NCI-H146 (cell line): ENCODE data around the gene TMEM72.
"Not testable (repeated sequence)": the region's sequence is repeated elsewhere in the genome, so short reads cannot be mapped to it uniquely, and the experiment has no call there.

Experiments used
- DNase-seq: peaks from one replicate; lab custom pipeline; 2025; lab: John Stamatoyannopoulos, UW

The TMEM72 gene

DNA sequence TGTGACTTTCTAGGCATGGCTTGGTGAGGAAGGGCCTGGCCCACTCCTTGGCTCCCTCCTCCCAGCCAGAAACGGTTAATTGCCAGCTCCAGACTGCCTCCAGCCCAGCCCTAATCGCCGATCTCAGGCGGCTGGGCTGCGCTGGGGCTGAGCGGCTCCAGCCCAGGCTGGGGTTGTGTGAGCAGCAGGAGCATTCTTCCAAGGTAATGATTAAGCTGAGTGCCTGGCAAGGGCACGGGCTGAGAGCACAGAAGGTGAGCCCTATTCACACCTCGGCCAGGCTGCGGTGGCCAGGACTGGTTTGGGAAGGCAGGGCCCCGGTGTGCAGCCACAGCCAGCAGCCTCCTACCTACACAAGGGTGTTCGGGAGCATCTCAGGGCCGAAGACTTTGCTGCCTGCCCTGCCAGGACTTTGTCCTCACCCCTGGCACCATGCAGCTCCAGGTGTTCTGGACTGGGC is at the start of gene TMEM72:
TSS of gene TMEM72 (plus strand) at position 257 of the 460 bp plus-strand sequence. CDS start at position 433, 176 bp downstream.
- DNase-seq: no peak

DNA sequence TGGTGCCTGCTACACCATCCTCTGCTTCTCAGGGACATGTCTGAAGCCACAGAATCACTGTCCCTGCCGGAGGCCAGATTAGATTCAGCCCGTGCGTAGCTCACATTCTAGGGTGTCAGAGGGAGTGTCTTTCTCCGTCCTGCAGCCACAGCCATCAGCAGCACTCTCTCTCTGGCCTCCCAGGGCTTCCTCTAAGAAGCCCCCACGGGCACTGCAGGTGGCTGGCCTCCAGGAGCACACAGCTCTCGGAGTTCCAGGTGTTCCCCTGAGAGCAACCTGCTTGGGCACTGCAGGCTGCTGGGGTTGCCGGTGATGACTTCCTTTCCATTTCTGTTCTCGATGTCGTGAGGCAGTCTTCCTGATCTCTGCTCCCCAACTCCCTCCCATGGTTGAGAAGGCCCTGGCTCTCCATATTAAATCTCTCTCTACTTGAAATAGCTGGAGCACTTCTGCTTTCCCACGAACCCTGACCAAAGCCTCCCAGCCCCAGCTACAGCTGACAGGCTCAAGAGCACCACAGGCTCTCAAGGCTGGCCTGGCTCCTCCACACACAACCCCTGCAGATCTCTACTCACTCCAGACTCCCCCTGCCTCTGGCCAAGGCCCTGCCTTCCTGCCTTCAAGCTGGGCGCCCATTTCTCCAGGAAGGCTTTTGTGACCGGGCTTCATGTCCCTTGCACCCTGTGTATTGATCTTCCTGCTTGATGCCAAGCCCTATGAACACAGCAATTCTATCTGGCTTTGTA is 49.0 kb upstream of the TMEM72 start:
- no peak for DNase-seq

DNA sequence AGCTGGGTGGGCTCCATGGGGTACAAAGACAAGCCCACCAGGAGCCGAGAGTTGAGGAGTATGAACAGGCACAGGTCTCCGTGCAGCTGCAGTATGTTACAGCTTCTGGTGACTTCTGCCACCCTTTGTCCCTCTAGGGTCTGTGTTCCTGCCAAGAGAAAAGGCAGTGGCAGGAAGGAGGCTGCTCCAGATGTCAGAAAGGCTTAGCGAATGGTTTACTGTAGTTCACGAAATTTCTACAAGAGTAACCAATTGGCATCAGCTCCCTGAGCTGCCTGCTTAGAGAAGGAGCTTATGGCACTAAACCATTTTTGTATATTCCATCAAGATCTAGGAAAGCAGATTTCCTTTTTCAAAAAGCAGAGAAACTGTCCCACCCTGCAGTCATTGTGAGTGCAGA is 48.2 kb upstream of the TMEM72 start:
- DNase-seq: no peak

DNA sequence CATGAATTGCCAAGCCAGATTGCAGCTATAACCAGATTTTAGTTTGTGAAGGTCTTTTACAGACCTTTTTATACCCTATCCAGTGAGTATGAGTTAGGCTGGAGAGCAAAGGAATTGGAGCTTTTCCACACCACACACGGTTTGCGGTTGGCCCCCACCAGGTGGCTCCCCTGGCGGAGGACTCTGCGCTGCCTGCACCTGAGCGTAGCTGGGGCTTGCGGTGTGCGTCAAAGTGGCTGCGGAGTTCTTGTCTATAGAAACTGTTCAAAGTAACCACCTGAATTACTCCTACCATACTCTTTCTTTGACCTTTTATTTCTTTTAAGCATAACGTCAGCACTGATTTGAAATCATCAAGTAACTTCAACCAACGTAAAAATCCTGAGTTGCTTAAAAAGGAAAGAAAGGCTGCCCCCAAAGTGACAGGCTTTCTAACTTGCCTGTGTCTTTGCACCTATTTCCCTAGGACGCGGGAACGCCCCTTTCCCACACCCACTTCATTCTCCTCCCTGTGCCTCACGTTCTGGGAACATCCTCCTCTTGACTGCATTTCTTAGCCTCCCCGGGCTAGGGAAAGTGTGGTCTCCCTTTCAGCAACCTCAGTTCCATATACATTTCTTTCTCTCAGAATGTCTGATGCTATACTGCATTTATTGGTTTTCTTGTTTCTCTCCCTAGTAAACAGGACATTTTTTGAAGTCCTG is 47.6 kb upstream of the TMEM72 start:
- no peak for DNase-seq

DNA sequence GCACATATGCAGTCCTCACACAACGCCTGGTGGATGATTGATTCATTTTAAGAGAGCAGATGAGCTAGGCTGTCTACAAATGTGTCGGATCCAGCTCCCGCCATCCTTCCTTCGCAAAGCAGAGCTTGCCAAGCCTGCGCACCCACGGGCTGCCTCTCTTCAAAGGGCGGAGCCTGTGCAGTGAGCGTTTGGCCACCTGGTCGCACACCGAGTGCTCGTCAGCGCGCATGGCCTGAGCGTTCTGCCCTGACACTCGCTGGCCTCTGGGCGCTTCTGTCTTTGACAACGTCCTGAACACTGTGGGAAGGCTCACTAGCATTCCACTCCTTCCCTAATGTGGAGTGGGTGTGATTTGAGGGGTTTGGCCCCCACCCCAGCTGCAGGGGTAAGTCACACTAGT is 47.1 kb upstream of the TMEM72 start:
- DNase-seq: peak; percentile 12

DNA sequence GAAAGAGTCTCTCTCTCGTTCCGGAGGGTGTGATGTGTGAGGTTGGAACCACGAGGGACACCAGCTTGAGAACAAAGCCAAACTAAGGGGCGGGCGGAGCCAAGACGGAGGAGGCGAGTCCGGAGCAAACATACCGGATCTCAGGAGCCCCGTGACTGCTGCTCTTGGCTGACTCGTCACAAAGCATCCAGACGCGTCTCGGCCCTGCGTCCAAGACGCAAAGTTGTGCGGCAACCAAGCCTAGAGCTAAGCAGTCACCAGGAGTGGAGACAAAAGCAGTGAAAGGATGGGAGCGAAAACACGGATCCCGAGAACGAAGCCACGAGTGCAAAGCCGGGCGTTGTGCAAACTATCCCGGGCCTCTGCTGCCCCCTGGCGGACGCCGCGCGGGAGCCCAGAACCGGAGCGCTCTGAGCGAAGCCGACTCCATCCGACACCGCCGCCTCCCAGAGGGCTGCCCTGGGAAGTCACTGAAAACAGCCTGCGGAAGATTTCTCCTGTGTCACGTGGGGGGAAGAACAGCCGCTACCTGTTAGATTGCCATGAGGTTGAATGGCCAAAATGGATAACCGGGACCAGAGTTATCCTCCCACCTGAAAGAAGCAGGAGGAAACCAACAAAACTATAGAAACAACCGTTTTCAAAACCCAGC is 46.4 kb upstream of the TMEM72 start:
- DNase-seq: peak; percentile 54

DNA sequence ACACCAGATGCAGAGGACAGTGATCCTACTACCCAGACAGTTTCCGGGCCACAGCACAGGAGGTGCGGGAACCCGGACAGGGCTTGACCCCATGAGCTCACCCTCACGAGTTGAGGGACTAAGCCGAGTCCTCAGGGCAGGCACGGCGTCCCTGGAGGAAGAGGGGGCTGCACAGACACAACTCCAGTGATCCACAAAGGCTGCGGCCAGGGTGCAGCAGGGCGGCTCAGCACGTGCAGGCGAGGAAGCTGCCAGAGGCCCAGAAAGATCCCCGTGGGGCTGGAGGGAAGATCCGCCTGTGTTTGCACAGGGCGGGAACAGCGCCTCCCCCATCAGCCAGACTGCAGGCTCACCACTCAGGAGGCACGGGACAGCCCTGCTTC is 45.9 kb upstream of the TMEM72 start:
- DNase-seq: no peak

DNA sequence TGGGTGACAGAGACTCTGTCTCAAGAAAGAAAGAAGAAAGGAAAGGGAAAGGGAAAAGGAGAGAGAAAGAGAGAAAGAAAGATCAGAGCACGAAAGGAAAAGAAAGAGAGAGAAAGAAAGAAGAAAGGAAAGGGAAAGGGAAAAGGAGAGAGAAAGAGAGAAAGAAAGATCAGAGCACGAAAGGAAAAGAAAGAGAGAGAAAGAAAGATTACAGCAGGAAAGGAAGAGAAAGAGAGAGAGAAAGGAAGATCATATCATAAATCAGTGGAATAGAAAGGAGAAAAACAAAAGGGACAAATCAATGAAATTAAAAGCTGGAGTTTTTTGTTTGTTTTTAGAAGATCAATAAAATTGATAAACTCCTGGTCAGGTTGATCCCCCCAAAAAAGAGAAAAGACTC is 44.8 kb upstream of the TMEM72 start:
- DNase-seq: not testable (repeated sequence)

DNA sequence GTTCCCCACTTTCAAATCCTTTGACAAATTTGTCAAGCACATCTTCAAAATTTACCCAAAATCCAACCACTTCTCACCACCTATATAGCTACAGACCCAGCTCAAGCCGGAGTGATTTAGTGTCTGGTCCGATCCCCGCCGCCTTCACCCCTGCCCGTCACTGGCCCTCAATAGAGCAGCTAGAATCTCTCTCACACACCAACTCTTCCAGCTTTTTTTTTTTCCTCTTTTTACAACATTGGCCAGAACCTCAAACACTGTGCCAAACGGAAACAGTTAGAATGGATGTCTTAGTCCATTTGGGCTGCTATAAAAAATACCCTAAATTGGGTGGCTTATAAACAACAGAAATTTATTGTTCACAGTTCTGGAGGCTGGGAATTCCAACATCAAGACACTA is 41.1 kb upstream of the TMEM72 start:
- no peak for DNase-seq

DNA sequence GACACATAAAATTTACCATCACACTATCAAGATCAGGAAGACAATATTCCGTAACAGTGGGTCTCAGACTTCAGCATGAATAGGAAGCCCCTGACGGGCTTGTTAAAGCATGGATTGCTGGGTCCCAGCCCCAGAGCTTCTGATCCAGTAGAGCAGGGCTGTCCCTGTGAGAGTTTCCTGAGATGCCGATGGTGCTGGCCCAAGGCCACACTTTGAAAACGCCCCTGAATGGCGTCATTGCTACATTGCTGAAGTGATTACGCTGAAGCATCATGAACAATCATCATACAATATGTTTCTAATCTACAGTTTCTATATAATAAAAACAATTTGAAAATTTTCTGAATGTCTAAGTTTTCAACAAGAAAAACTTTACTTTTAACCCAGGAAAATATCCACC is 38.0 kb upstream of the TMEM72 start:
- DNase-seq: no peak

DNA sequence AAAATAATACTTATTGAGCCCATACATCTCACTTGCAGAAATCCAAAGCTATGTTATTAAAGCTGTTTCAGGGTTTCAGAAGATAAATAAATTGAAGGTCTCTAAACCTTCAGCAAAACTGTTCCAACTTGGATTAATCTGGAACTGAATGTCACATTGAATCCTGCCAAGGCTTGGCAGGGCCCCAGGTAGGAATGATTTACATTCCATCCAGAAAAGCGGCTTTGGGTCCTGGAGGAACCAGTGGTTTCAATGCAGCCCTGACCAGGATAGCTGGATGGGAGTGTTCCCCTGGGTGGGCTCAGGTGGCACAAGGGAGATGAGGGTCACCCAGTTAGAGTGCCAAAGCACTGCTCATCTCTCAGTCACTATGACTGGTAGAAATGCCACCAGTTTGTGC is 37.0 kb upstream of the TMEM72 start:
- DNase-seq: no peak

DNA sequence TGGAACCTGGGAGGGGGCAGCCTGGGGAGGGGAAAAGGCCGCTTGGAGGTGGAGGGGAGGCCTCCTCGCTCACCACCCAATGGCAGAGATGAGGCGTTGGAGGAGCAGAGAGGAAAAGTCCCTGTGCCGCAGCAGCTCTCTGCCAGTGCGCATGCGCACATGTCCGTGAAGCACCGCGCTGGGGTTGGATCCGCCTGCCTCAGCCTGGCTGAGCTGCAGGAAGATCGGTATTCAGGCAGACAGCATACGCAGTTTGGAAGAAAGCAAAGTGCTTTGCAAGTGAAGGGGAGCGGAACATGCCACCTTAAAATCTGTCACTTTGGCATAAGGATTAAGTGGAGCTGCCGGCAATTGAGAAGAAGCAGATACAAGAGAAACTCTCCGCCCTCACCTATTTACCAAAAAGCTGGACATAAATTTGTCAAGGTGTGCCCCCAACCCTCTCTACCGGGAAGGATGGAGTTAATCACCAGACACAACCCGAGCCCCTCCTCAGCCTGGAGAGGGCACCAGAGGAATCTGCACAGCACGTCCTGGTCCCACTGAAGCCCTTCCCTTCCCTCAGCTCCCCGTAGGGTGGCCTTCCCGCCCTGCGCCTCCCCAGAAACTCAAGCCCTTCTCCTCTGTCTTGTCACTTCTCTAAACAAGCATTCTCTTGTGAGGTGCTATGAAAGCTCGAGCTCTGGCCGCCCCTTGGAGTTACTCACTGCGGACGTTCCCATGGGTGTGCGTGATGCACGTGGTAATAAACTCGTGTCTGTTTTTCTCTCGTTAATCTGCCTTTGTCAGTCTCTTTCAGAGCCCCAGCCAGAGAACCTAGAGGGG is 32.2 kb upstream of the TMEM72 start:
- peak; percentile 70 for DNase-seq

DNA sequence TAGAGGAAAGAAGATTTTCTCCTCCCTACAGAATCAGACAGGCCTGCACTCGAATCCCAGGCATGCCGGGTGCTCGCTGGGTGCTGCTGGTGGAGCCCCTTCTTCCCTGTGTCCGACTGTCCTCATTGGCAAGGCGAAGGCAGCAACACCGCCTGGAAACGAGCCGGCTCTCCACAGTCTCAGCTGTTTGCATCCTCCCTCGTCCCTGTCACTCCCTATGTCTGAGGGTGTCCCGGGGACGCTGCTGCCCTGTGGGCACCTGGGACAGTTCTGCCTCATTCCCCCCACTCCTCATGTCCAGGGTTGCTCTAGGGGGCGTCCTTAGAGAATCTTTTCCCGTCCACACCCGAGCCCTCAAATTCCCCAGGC is 31.6 kb upstream of the TMEM72 start:
- DNase-seq: no peak

DNA sequence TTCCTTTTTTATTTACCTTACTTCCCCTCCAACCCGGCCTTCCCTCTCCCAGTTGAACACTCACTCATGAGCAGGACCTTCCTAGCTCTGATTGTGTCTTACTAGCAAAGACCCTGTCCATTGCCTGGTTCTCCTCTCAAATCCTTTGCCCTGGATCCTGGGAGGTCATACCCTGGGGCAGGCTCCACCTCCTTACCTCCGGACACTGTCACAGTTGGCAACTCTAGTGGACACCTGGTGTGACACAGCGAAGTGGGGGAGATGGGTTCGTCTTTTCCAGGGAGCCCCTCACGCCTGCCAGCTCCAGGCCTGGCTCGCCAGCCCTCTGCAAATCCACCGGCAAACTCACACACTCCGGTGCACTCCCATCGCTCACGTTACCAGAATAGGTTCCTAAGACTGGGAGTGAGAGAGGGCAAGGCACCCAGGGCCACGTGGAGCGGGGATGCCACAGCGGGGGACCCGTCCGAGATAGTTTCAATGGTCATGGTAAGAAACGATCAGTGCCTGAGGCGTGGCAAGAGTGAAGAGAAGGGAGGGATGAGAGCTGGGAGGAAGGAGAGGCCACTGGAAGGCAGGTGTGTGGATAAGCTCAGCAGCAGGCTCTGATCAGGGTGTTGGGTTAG is 30.9 kb upstream of the TMEM72 start:
- DNase-seq: no peak

DNA sequence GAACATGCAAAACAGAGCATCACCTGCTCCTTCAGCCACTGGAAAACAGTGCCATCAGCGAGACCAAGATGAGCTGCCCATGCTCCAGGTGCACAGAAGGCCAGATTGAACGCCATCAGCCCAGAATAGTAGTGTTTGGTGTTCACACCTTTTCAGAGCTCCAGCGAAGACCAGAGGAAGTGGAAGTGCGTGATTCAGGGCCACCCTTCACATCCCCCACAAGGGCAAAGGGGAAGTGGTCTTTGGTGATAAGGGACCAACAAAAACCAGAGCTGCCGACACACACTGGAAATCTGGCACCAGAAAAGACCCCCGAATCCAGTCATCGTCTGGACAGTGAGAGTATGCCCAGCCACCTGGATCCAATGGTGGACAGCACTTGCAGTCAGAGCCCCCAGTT is 29.5 kb upstream of the TMEM72 start:
- no peak for DNase-seq

DNA sequence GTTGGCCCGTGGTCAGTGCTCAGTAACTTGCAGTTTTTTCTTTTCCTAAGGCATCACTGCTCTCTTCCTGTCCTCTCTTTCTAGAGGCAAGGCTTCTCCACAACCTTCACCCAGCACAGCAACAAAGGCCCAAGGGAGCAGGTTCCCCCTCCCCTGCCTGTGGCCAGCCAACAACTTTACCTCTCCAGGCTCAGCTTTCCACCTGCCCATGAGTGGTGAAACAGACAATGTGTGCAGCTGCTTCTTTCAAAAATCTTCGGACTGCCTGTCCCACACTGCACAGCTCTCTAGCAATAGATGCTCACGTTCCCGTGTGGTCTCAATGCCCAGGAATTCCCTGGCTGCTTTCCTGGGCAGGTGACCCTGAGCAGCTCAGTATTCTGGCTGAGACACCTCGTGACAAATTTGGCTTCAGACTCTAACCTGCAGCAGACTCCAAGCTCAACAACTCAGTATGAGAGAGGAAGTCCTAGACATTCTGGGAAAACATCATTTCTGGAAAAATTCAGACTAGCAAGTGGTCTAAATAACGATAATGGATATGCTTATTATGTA is 28.9 kb upstream of the TMEM72 start:
- no peak for DNase-seq

DNA sequence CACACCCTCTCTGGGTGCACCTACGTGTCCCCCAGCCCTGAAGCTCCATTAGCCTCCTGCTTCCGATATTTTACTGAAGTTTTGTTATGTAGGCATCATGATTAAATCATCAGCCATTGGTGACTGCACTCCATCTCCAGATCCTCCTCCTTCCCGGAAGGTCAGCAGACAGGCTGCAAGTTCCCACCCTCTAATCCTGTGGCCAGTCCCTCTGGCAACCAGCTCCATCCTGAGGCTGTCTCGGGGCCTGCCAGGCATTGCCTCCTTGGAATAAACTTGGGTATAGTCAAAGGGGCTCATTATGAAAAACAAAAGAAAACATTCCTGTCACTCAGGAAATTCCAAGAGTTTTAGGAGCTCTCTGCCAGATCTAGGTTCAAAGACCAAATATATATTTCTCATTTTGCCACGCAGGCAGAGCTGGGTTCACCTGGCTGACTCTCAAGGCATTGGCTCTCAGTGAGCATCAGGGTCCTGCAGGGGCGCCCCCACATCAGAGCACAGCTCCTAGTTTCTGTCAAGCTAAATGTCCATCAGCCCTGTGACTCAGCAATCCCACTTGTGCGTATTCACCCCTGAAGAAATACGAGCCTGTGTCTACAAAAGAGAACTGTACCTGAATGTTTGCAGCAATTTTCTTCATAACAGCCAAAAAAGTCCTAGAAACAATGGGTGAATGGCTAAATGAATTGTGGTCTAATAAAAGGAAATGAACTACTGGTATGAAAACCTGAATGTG is 27.4 kb upstream of the TMEM72 start:
- no peak for DNase-seq

DNA sequence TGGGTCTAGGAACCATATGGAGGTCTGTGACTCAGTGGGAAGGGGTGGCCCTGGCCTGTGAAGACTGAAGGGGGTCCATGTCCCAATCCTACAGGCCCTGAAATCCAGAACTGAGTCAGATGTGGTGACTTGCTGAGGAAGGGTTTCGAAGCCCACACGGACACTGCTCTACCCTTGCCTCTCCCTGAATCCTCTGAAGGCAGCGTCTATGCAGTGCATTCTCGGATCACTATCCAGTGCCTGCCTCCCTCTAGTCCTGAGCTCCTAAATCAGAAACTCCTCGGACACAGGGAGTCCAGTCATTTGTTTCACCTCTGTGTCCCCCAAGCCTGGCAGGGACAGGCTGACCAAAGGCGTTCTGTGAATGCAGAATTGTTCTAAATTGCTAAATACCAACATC is 25.4 kb upstream of the TMEM72 start:
- no peak for DNase-seq

DNA sequence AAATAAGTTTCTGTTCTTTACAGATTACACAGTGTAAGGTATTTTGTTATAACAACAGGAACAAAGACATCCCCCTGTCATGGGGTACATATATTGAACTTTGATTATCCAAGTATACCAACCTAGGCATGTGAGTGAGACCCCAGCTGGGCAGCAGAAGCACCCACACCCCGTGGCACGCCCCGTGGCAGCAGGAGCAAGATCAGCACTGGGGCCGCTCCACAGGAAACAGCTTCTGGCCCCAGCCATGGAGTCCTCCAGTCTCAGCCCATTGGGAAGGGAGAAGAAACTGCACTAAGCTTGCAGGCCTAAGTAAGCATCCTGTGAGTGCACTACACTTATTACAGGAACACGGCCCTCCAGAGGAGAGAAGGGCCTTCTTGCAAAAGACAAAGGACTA is 24.2 kb upstream of the TMEM72 start:
- DNase-seq: no peak

DNA sequence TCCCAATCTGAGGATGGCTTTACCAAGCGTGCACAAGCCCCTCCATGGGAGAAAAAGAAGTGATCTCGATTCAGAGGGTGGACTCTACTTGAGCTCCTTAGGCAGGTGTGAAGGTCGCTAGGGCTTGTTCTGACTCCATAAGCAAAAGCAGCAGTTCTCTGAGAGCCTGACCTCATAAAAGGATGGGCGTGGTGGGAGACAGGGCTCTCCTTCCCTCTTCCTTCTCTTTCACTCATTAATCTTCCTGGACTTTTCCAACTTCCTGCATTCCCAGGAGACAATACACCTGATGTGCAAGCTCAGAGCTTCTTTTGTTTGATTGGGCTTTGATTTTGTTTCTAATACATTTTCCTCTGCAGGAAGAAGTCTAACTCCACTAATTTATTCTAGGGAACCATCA is 22.3 kb upstream of the TMEM72 start:
- no peak for DNase-seq

DNA sequence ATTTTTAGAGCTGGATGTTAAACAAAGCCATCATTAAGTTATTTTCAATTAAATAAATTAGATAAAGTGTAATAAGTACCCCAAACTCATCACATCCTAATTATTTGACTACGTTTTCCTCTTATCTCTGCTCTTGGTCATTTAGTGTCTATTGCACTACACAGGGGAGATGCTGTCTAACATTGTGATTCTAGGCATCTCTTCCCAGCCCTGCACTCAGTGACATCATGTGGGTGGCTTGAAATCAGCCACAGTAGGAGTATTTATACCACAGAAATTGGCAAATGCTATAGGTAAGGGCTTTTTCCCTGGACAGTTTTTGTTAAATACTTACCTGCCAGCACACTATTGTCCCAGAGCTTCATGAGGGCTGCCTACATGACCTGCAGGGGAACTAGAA is 21.3 kb upstream of the TMEM72 start:
- no peak for DNase-seq
